Calu3 (cell line): ENCODE results near the gene CTXN1. TPM values are rescaled to one million over a fixed set of nuclear protein-coding genes. Genes with fewer than 3 reads are reported as not detected.

Experiments
- BruUV-seq: library from RNA; stranded (reverse); fragments of 400-500 nt; replicated peaks from 2 replicates; lab custom pipeline; 2021; lab: Mats Ljungman, UMichigan
- CTCF ChIA-PET: fragments of 300-600 bp; sonication (Branson Sonifier 250); formaldehyde crosslinking; loops from one replicate; lab custom pipeline; 2022; ENCODE audit warnings: antibody characterized with exemption; lab: Charles Lee
- DNase-seq: peaks from one replicate; pipeline ENCODE4 v3.0.0; 2022
- H3K27ac Mint-ChIP-seq: one replicate; pipeline ENCODE4 v1.8.0; 2022; ENCODE audit warnings: mixed read lengths; ENCODE audit not compliant: unreplicated experiment
- H3K27me3 Mint-ChIP-seq: one replicate; pipeline ENCODE4 v1.8.0; 2022; ENCODE audit warnings: mixed read lengths; ENCODE audit not compliant: unreplicated experiment
- H3K36me3 Mint-ChIP-seq: one replicate; pipeline ENCODE4 v1.8.0; 2022; ENCODE audit warnings: mild to moderate bottlenecking, moderate library complexity, mixed read lengths; ENCODE audit not compliant: insufficient read depth, unreplicated experiment
- H3K4me1 Mint-ChIP-seq: one replicate; pipeline ENCODE4 v1.8.0; 2022; ENCODE audit warnings: mild to moderate bottlenecking, low read depth, mixed read lengths; ENCODE audit not compliant: unreplicated experiment
- H3K4me3 Mint-ChIP-seq: one replicate; pipeline ENCODE4 v1.8.0; 2022; ENCODE audit warnings: mild to moderate bottlenecking, low read depth, moderate library complexity, mixed read lengths; ENCODE audit not compliant: unreplicated experiment
- H3K9me3 Mint-ChIP-seq: one replicate; pipeline ENCODE4 v1.8.0; 2022; ENCODE audit warnings: low read depth, mixed read lengths; ENCODE audit not compliant: unreplicated experiment
- intact Hi-C: fragments of 100-400 bp; cut with micrococcal nuclease; formaldehyde crosslinking; loops from one replicate; pipeline ENCODE4 v1.10.0; 2022; ENCODE audit not compliant: unreplicated experiment
- total RNA-seq: library from RNA; stranded (reverse); gene quantifications from 2 replicates; pipeline ENCODE4 v1.2.3, GENCODE V29; 2022
- TF ChIP-seq, protein P1 (sequence below): fragments of 200-600 bp; IDR thresholded peaks from one replicate; pipeline ENCODE4 v1.8.0; 2022; ENCODE audit warnings: antibody characterized with exemption; ENCODE audit not compliant: unreplicated experiment

Gene CTXN1
- total RNA-seq, 1 experiment from 2014 or later = 12.2 TPM

- no peaks in the 10 kb centered on the region for H3K27me3 Mint-ChIP-seq
- intact Hi-C loops = no loop called here
- no peaks in the 10 kb centered on the region for H3K9me3 Mint-ChIP-seq
- CTCF ChIA-PET = no interaction called here
- peaks cover 4% of the 10 kb centered on the region for H3K4me1 Mint-ChIP-seq
- TF ChIP-seq, protein P1, sequence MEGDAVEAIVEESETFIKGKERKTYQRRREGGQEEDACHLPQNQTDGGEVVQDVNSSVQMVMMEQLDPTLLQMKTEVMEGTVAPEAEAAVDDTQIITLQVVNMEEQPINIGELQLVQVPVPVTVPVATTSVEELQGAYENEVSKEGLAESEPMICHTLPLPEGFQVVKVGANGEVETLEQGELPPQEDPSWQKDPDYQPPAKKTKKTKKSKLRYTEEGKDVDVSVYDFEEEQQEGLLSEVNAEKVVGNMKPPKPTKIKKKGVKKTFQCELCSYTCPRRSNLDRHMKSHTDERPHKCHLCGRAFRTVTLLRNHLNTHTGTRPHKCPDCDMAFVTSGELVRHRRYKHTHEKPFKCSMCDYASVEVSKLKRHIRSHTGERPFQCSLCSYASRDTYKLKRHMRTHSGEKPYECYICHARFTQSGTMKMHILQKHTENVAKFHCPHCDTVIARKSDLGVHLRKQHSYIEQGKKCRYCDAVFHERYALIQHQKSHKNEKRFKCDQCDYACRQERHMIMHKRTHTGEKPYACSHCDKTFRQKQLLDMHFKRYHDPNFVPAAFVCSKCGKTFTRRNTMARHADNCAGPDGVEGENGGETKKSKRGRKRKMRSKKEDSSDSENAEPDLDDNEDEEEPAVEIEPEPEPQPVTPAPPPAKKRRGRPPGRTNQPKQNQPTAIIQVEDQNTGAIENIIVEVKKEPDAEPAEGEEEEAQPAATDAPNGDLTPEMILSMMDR = no peak
- no peak for DNase-seq
- H3K27ac Mint-ChIP-seq = no peak within 1 kb of the TSS
- no TSS peak for BruUV-seq
- H3K4me3 Mint-ChIP-seq = peak within 1 kb of the TSS; percentile 65
- peaks cover 32% of the 10 kb centered on the region for H3K36me3 Mint-ChIP-seq
These were observed 11.3 kb downstream of the CTXN1 start, which contains the start of gene TGFBR3L for GRCh38 chr19:7914598-7915045. TGFBR3L (plus strand) TSS chr19:7914830.

DNA sequence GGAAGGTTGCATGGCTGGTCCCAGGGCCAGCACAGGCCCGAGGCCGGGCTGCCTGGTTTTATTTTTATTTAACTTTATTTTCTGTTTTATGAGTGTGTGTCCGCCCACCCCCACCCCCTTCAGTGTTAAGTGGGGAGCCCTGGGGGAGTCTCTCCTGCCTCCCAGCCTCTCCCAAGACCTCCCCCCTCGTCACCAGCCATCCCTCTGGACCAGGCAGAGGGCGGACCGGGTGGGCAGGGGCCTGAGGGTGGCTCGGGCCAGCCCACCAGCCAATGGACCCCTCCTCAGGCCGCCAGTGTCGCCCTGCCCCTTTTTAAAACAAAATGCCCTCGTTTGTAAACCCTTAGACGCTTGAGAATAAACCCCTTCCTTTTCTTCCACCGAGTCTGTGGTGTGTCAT is 11.8 kb downstream of the CTXN1 start:
- TF ChIP-seq, protein P1 = no peak
- no peaks in the 10 kb centered on the region for H3K27me3 Mint-ChIP-seq
- intact Hi-C loops = no loop called here
- H3K4me3 Mint-ChIP-seq = no peak overlapping the region
- no peak for DNase-seq
- no peak overlapping the region for H3K27ac Mint-ChIP-seq
- H3K9me3 Mint-ChIP-seq = no peaks in the 10 kb centered on the region
- peaks cover 32% of the 10 kb centered on the region for H3K36me3 Mint-ChIP-seq
- CTCF ChIA-PET = no interaction called here
- BruUV-seq = no TSS peak
- H3K4me1 Mint-ChIP-seq = no peaks in the 10 kb centered on the region

GRCh38 chr19:7913652-7914051 is 12.3 kb downstream of the CTXN1 start:
- intact Hi-C loops = no loop called here
- H3K27me3 Mint-ChIP-seq = no peaks in the 10 kb centered on the region
- peaks cover 30% of the 10 kb centered on the region for H3K36me3 Mint-ChIP-seq
- H3K4me1 Mint-ChIP-seq = no peaks in the 10 kb centered on the region
- CTCF ChIA-PET = no interaction called here
- H3K9me3 Mint-ChIP-seq = no peaks in the 10 kb centered on the region
- no peak overlapping the region for H3K4me3 Mint-ChIP-seq
- no peak for DNase-seq
- BruUV-seq = no TSS peak
- H3K27ac Mint-ChIP-seq = no peak overlapping the region
- TF ChIP-seq, protein P1 = no peak

GRCh38 chr19:7912697-7913564 is 13.0 kb downstream of the CTXN1 start:
- no TSS peak for BruUV-seq
- no peaks in the 10 kb centered on the region for H3K9me3 Mint-ChIP-seq
- peaks cover 24% of the 10 kb centered on the region for H3K36me3 Mint-ChIP-seq

More at GRCh38 chr19:7912697-7913564, 13.0 kb downstream of the CTXN1 start:
- H3K27ac Mint-ChIP-seq = no peak overlapping the region
- CTCF ChIA-PET = interaction anchor here (0.6 kb wide), 1 partner anchor 104 kb away, joined by 5 read pairs; no protein-coding TSS in a partner anchor
- intact Hi-C loops = no loop called here
- H3K4me1 Mint-ChIP-seq = no peaks in the 10 kb centered on the region
- no peaks in the 10 kb centered on the region for H3K27me3 Mint-ChIP-seq
- TF ChIP-seq, protein P1 = no peak
- DNase-seq = no peak
- peak overlapping the region; percentile 4 for H3K4me3 Mint-ChIP-seq
